Measurements from ENCODE around the gene PPP2CA. TPM values are rescaled to one million over a fixed set of nuclear protein-coding genes. Genes with fewer than 3 reads are reported as not detected.
A peak's percentile ranks its signal among the peaks of the same experiment; 100 is the strongest.

Gene PPP2CA
- total and polyA plus RNA-seq, 11 donors: 59.7 to 219 (median 171) TPM

DNA sequence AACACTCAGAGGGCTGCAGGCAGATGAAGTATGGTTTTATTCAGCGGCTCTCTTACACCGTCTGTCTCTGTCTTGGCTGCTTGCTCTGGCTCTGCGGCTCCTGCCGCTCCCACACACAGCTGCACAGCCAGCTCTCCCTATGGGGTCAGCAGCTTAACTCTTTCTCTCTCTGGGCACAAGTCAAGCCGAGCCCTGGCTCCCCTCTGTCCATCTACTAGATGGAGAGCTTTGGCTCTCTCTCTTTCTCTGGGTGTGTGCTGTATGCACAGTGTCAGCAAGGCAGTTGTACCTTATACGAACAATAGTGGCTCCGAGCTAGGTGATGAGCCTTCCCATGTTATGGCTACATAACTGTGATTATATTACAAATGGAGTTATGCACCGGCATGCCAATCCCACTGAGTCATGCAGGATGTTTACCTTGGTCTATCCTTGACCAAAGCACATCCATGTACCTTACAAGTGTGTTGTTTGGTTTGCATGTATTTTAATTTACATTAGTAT is 19.3 kb upstream of the PPP2CA start:
- peak overlapping the region in 10 of 12 donors; percentile 17 to 87 (median 60) for H3K27ac ChIP-seq
- peaks cover 0 to 60% (median 23%) of the 10 kb centered on the region in 12 donors for H3K4me1 ChIP-seq
- TF ChIP-seq POLR2A (IDR thresholded peaks at IDR 0.05): no peak
- TF ChIP-seq, protein P1, sequence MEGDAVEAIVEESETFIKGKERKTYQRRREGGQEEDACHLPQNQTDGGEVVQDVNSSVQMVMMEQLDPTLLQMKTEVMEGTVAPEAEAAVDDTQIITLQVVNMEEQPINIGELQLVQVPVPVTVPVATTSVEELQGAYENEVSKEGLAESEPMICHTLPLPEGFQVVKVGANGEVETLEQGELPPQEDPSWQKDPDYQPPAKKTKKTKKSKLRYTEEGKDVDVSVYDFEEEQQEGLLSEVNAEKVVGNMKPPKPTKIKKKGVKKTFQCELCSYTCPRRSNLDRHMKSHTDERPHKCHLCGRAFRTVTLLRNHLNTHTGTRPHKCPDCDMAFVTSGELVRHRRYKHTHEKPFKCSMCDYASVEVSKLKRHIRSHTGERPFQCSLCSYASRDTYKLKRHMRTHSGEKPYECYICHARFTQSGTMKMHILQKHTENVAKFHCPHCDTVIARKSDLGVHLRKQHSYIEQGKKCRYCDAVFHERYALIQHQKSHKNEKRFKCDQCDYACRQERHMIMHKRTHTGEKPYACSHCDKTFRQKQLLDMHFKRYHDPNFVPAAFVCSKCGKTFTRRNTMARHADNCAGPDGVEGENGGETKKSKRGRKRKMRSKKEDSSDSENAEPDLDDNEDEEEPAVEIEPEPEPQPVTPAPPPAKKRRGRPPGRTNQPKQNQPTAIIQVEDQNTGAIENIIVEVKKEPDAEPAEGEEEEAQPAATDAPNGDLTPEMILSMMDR (IDR thresholded peaks at IDR 0.05): no peak
- 18 to 26% (median 25%) methylated on average over 8 of the region's 8 CpGs for WGBS, 4 donors
- intact Hi-C loops (cut with DNase I): loop anchor here in 1 of 10 donors (10.0 kb wide), 1 partner anchor 50 kb away; no protein-coding TSS in a partner anchor
- H3K27me3 ChIP-seq: no peaks in the 10 kb centered on the region
- peak in 3 of 4 donors; percentile 34 to 58 (median 40) for ATAC-seq
- H3K4me3 ChIP-seq: no peak overlapping the region
- no peaks in the 10 kb centered on the region for H3K9me3 ChIP-seq
- H3K36me3 ChIP-seq: no peaks in the 10 kb centered on the region
- DNase-seq: peak in 4 of 5 donors; percentile 38 to 55 (median 50)

DNA sequence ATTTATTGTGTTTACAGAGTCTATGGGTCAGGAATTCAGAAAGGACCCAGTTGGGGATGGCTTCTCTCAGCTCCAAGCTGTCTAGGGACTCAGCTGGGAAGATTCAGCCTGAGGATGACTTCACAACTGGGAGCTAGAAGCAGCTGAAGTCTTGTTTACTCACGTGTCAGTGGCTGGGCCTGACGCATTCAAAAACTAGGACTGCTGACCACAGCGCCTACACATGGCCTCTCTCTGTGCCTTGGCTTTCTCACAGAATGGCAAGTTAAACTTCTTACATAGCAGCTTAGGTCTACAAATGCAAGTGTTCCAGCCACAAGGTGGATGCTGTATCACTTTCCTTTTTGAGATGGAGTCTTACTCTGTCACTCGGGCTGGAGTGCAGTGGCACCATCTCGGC is 16.3 kb upstream of the PPP2CA start:
- intact Hi-C loops (cut with DNase I): loop anchor here in 1 of 10 donors (10.0 kb wide), 1 partner anchor 47 kb away; no protein-coding TSS in a partner anchor
- H3K4me3 ChIP-seq: no peak overlapping the region
- no peaks in the 10 kb centered on the region for H3K36me3 ChIP-seq
- 67 to 85% (median 73%) methylated on average over 5 of the region's 5 CpGs for WGBS, 4 donors
- peak overlapping the region in 11 of 12 donors; percentile 17 to 92 (median 80) for H3K27ac ChIP-seq
- DNase-seq: peak in 4 of 5 donors; percentile 56 to 72 (median 68)
- TF ChIP-seq POLR2A (IDR thresholded peaks at IDR 0.05): no peak
- TF ChIP-seq, protein P1 (IDR thresholded peaks at IDR 0.05): peak in 2 of 12 donors; percentile 9 to 14
- peaks cover 0 to 65% (median 25%) of the 10 kb centered on the region in 12 donors for H3K4me1 ChIP-seq
- no peaks in the 10 kb centered on the region for H3K27me3 ChIP-seq
- no peaks in the 10 kb centered on the region for H3K9me3 ChIP-seq
- ATAC-seq: peak in 3 of 4 donors; percentile 31 to 75 (median 57)

DNA sequence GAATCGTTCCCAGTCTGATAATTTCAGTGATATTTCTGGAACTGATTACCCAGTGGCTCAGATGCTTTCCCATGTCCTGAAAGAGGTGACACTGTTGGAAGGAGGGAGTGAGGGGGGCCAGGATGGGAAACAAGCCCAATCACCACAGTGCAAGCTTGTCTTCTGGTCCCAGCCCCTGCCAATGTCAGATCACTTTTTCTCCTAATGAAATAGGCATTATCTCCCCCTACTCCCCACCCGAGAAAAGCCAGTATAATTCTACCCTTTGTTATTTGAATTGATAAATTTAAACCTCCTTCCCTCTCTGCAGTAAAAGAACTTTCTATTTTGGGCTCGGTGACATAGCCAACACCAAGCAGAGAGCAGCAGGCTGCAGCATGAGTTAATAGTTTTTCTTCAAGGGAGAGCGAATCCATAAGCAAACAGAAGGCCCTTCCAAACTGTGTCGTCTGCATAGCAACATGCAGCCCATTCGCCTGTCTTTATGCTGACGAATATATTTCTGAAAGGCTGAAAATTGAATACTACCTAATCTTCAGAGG is 14.6 kb upstream of the PPP2CA start:
- ATAC-seq (peak; percentile 63 to 75 (median 70)), DNase-seq (peak in 4 of 5 donors; percentile 40 to 50 (median 49))
- H3K4me3 ChIP-seq: peak overlapping the region in 2 of 12 donors; percentile 3 to 26
- H3K27ac ChIP-seq: peak overlapping the region; percentile 59 to 92 (median 80)
- H3K36me3 ChIP-seq: no peaks in the 10 kb centered on the region
- no peaks in the 10 kb centered on the region for H3K9me3 ChIP-seq
- no peaks in the 10 kb centered on the region for H3K27me3 ChIP-seq
- TF ChIP-seq POLR2A (IDR thresholded peaks at IDR 0.05): no peak
- TF ChIP-seq, protein P1 (IDR thresholded peaks at IDR 0.05): no peak
- intact Hi-C loops (cut with DNase I): loop anchor here in 1 of 10 donors (10.0 kb wide), 1 partner anchor 46 kb away; no protein-coding TSS in a partner anchor
- peaks cover 0 to 75% (median 28%) of the 10 kb centered on the region in 12 donors for H3K4me1 ChIP-seq
- WGBS, 4 donors: 15 to 24% (median 19%) methylated on average over 7 of the region's 7 CpGs

DNA sequence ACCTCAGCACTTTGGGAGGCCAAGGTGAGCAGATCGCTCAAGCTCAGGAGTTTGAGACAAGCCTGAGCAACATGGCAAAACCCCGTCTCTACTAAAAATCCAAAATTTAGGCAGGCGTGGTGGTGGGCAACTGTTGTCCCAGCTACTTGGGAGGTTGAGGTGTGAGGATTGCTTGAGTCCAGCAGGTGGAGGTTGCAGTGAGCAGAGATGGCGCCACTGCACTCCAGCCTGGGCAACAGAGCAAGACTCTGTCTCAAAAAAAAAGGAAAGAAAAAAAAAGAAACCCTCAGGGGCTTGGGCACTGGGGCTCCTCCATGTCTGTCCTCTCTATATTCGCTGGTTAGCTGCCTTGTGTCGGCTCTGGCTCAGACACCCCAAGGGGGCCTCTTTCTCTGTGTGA is 10.9 kb upstream of the PPP2CA start:
- Histone ChIP-seq H3K27me3 (no peaks in the 10 kb centered on the region), H3K4me3 (no peak overlapping the region), H3K27ac (peak overlapping the region; percentile 46 to 88 (median 73)), H3K4me1 (peaks cover 0 to 56% (median 23%) of the 10 kb centered on the region in 12 donors), H3K9me3 (no peaks in the 10 kb centered on the region), H3K36me3 (no peaks in the 10 kb centered on the region)
- ATAC-seq (no peak), DNase-seq (no peak)
- TF ChIP-seq POLR2A (IDR thresholded peaks at IDR 0.05): no peak
- TF ChIP-seq, protein P1 (IDR thresholded peaks at IDR 0.05): no peak
- WGBS, 4 donors: 91 to 94% (median 93%) methylated on average over 6 of the region's 6 CpGs
- intact Hi-C loops (cut with DNase I): no loop called here

All from heart left ventricle (tissue), 16 donors.